Purkinje cell (primary cell): Measurements from ENCODE around the gene ELOA. TPM values are rescaled to one million over a fixed set of nuclear protein-coding genes. Genes with fewer than 3 reads are reported as not detected.

Source experiments
- polyA plus RNA-seq: library from polyadenylated mRNA; unstranded; fragments of >200 nt; fragmentation: Nextera tagmentation; gene quantifications from 2 replicates; pipeline ENCODE4 v1.2.1, GENCODE V29; 2014

ELOA gene, protein sequence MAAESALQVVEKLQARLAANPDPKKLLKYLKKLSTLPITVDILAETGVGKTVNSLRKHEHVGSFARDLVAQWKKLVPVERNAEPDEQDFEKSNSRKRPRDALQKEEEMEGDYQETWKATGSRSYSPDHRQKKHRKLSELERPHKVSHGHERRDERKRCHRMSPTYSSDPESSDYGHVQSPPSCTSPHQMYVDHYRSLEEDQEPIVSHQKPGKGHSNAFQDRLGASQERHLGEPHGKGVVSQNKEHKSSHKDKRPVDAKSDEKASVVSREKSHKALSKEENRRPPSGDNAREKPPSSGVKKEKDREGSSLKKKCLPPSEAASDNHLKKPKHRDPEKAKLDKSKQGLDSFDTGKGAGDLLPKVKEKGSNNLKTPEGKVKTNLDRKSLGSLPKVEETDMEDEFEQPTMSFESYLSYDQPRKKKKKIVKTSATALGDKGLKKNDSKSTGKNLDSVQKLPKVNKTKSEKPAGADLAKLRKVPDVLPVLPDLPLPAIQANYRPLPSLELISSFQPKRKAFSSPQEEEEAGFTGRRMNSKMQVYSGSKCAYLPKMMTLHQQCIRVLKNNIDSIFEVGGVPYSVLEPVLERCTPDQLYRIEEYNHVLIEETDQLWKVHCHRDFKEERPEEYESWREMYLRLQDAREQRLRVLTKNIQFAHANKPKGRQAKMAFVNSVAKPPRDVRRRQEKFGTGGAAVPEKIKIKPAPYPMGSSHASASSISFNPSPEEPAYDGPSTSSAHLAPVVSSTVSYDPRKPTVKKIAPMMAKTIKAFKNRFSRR
- 8.4 and 10.1 TPM in 2 replicates for polyA plus RNA-seq

GRCh38 chr1:23743287-23744152, at the start of gene ELOA:
Gene ELOA (plus strand): TSS chr1:23743471. CDS start chr1:23743504, 33 bp downstream.

DNA sequence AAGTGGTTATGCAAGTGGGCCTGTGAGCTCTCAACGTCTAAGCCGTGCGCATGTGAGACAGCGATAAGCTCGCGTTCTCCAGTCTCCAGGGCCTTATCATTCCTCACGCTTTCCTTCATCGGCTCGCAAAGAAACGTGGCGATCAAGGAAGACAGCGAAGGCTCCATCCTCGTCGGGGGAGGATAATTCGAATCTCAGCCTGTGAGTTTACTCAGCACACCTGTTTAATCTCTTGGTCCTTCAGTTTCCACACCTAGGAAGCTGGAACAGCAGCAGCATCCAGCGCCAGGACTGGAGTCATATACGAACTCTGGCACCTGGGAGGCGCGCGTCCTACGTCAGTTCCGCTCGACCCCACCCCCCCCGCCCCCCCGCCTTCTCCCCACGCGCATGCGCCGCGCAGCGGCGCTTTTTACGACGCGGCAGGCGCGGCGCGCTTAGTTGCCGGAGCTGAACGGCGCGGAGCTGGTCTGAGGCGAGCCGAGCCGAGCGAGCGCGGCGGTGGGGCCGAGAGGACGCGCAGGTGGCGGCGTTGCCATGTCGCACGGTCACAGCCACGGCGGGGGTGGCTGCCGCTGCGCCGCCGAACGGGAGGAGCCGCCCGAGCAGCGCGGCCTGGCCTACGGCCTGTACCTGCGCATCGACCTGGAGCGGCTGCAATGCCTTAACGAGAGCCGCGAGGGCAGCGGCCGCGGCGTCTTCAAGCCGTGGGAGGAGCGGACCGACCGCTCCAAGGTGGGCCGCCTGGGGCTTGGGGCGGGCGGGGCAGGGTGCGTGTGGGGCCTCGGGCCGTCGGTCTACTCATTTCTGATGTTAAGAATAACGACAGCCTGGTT, 34.9 kb downstream of the ELOA start, which contains the start of gene PITHD1:
PITHD1 (plus strand) TSS at position 440 of the 836 bp plus-strand sequence; CDS start at position 538, 98 bp downstream.

DNA sequence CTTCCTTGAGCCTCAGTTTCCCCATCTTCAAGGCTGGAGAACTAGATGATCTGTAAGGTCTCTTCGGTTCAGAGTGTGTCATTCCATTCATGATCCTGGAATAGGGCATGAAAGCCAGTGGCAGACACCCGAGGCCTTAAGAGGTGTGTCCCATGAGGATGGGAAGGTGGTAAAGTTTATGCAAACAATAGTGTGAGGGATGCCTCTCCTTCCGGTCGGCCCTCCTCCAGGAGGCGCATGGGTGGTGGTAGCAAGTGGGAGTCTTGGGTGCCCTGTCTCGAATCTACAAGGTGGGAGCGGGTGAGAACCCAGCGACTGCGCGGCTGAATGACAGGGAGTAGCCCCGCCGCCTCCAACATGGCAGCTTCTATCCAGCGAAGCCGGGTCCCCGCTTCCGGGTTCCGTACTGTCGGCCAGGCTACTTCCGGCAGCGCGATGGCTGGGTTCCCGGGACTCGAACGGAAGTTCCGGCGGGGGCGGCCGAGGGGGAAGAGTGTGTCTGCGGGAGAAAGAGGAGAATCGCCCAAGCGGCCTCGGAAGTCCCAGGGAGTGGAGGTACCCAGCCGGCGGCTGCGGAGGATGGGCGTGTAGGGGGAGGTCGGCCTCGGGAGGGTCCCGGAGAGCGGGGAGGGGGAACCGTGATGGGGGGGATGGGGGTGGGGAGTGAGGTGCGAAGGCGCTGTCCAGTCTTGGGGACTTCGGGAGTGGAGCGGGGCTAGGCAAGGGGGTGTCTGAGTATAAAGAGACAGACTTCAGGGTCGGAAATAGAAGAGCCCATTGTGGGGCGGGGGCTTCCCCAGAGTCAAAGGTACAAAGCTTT, 47.6 kb downstream of the ELOA start, which contains the start of gene LYPLA2:
LYPLA2 (plus strand) TSS at position 450 of the 820 bp plus-strand sequence. CDS start 1,538 bp downstream, outside the sequence.

DNA sequence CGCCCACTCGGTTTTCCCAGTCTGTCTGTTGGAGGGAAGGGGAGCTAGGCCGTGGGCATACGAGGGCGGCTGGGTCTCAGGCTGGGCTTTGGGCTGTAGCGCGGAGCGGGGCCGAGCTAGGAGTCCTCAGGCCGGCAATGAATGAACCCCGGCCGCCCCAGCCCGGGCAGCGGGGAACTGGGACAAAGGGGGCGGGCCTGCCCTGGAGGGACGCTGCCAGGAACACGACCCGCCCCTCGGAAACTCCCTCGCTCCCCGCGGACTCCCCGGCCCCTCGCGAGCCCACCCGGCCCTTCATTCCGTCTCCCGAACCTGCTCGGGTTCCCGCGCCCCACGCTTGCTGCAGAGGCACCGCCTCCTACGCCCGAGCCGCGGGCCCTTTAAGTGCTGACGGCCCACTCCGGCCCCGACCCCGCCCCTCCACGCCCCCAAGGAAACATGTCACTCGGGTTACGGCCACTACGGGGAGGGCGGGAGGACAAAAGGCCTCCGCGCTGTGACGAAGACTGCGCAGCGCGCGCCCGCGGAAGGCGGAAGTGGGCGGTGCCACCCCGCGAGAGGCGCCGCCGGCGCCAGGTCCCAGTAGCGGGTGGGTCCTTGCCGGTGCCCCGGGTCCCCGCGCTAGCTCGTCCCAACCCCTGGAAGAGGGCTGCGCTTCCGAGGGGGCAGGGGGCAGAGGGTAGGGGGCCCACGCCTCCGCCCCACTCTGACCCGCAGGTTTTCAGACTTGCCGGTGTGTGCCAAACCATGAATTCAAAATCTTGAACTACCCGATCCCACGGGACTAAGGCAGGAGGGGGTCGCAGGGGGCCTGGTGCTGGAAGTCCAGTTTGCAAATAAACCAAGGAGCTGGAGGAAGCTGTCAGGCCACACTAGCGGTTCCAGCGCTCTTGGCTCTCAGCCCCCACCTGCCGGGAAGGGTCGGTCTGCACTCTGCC, 57.4 kb downstream of the ELOA start, which contains the start of gene GALE:
GALE (minus strand) TSS at position 355 of the 938 bp plus-strand sequence. CDS start 1,747 bp downstream, outside the sequence.

Other genes with a start within 250 kb of the ELOA start
- gene E2F2, start 212.2 kb upstream of the ELOA start, polyA plus RNA-seq, result not detected in 2 replicates
- gene ID3, start 184.0 kb upstream of the ELOA start, polyA plus RNA-seq, result 1.3 TPM in 1 of 2 replicates, not detected in the other
- gene RPL11, start 51.7 kb upstream of the ELOA start, polyA plus RNA-seq, result 466 and 532 TPM in 2 replicates
- gene PITHD1, start 34.9 kb downstream of the ELOA start, polyA plus RNA-seq, result 96.6 and 127 TPM in 2 replicates
- 2.5 and 3.6 TPM in 2 replicates for gene LYPLA2, start 47.7 kb downstream of the ELOA start, polyA plus RNA-seq
- gene GALE, start 57.3 kb downstream of the ELOA start, polyA plus RNA-seq, result 7.6 and 9.9 TPM in 2 replicates
- 8.6 and 20.7 TPM in 2 replicates for gene HMGCL, start 82.0 kb downstream of the ELOA start, polyA plus RNA-seq
- gene FUCA1, start 124.8 kb downstream of the ELOA start, polyA plus RNA-seq, result 23.3 and 23.5 TPM in 2 replicates
- not detected in 2 replicates for gene CNR2, start 169.9 kb downstream of the ELOA start, polyA plus RNA-seq
- gene PNRC2, start 216.4 kb downstream of the ELOA start, polyA plus RNA-seq, result 85.7 and 101 TPM in 2 replicates
- 77.6 and 90.2 TPM in 2 replicates for gene SRSF10, start 236.9 kb downstream of the ELOA start, polyA plus RNA-seq